SK-N-SH treated with all-trans-retinoic acid at 6 μM for 48 hours (cell line): ENCODE results near the gene MRPS22.

Experiments
- ARNTL ChIP-seq: fragments of 450-650 bp; formaldehyde crosslinking; IDR thresholded peaks from 2 replicates; pipeline ENCODE4 v1.5.0; 2020; ENCODE audit warnings: low read depth, mild to moderate bottlenecking, moderate library complexity, borderline replicate concordance
- RARB ChIP-seq: fragments of 250-450 bp; sonication (Bioruptor Pico); IDR thresholded peaks from 2 replicates; pipeline ENCODE4 v1.8.0; 2021; ENCODE audit warnings: mild to moderate bottlenecking, moderate library complexity
- TCF4 ChIP-seq: fragments of 250-450 bp; sonication (Bioruptor Pico); IDR thresholded peaks from 2 replicates; pipeline ENCODE4 v1.8.0; 2021; ENCODE audit warnings: mild to moderate bottlenecking, moderate library complexity, borderline replicate concordance
- ZNF70 ChIP-seq: fragments of 450-650 bp; formaldehyde crosslinking; IDR thresholded peaks from 2 replicates; pipeline ENCODE4 v1.5.0; 2020; ENCODE audit warnings: mild to moderate bottlenecking, moderate library complexity
- TF ChIP-seq, protein P1 (sequence below): fragments of 250-450 bp; sonication (Bioruptor Pico); IDR thresholded peaks from 2 replicates; pipeline ENCODE4 v1.5.1; 2021; ENCODE audit warnings: mild to moderate bottlenecking, moderate library complexity
- TF ChIP-seq, protein P2 (sequence below): fragments of 250-450 bp; sonication (Bioruptor Pico); IDR thresholded peaks from 2 replicates; pipeline ENCODE4 v1.8.0; 2020; ENCODE audit warnings: mild to moderate bottlenecking, moderate library complexity, borderline replicate concordance

DNA sequence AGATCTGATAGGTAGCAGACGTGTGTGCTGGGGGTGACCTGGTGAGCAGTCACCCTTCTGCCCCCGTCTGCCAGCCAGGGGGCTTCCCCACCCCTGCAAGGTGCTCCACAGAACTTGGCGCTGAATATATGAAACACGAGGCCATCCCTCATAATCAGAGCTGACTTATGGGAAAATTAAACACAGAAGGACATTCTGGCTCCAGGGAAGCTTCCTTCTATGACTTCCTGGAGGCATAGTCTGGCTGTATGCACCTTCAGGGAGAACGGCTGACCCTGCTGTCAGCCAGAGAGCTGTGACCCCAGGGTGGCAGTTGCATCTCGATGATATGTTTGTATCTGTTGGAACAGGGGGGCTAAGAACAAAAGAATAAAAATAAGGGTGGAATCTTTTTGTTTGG lies 26.6 kb upstream of the MRPS22 start:
- TF ChIP-seq, protein P1, sequence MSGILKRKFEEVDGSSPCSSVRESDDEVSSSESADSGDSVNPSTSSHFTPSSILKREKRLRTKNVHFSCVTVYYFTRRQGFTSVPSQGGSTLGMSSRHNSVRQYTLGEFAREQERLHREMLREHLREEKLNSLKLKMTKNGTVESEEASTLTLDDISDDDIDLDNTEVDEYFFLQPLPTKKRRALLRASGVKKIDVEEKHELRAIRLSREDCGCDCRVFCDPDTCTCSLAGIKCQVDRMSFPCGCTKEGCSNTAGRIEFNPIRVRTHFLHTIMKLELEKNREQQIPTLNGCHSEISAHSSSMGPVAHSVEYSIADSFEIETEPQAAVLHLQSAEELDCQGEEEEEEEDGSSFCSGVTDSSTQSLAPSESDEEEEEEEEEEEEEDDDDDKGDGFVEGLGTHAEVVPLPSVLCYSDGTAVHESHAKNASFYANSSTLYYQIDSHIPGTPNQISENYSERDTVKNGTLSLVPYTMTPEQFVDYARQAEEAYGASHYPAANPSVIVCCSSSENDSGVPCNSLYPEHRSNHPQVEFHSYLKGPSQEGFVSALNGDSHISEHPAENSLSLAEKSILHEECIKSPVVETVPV (CRISPR knock-in tag), result no peak
- TF ChIP-seq, protein P2, sequence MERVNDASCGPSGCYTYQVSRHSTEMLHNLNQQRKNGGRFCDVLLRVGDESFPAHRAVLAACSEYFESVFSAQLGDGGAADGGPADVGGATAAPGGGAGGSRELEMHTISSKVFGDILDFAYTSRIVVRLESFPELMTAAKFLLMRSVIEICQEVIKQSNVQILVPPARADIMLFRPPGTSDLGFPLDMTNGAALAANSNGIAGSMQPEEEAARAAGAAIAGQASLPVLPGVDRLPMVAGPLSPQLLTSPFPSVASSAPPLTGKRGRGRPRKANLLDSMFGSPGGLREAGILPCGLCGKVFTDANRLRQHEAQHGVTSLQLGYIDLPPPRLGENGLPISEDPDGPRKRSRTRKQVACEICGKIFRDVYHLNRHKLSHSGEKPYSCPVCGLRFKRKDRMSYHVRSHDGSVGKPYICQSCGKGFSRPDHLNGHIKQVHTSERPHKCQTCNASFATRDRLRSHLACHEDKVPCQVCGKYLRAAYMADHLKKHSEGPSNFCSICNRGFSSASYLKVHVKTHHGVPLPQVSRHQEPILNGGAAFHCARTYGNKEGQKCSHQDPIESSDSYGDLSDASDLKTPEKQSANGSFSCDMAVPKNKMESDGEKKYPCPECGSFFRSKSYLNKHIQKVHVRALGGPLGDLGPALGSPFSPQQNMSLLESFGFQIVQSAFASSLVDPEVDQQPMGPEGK (CRISPR knock-in tag), result no peak
- TF ChIP-seq TCF4 (CRISPR knock-in tag), result no peak
- no peak for TF ChIP-seq ARNTL (CRISPR knock-in tag)
- no peak for TF ChIP-seq RARB
- TF ChIP-seq ZNF70 (CRISPR knock-in tag), result no peak
